GM12892 (cell line): ENCODE measurements around the gene TFPI.
"Not testable (repeated sequence)": the region's sequence is repeated elsewhere in the genome, so short reads cannot be mapped to it uniquely, and the experiment has no call there.

Experiments
- DNase-seq: peaks from one replicate; pipeline ENCODE4 v3.0.0; 2011; ENCODE audit not compliant: insufficient read length
- FAIRE-seq: peaks from 2 replicates; lab custom pipeline; 2011; peaks lifted over from hg19 to GRCh38; lab: Jason Lieb, UNC
- POLR2A ChIP-seq: IDR thresholded peaks from 2 replicates; pipeline ENCODE4 v1.6.1; 2011; ENCODE audit warnings: low read depth, low read length, control low read depth
- POLR2AphosphoS5 ChIP-seq: IDR thresholded peaks from 2 replicates; pipeline ENCODE4 v1.6.1; 2011; ENCODE audit warnings: low read depth, low read length, control low read depth
- TAF1 ChIP-seq: IDR thresholded peaks from 2 replicates; pipeline ENCODE4 v1.6.1; 2011; ENCODE audit warnings: low read depth, mild to moderate bottlenecking, control low read depth, low read length, borderline replicate concordance

TFPI gene

DNA sequence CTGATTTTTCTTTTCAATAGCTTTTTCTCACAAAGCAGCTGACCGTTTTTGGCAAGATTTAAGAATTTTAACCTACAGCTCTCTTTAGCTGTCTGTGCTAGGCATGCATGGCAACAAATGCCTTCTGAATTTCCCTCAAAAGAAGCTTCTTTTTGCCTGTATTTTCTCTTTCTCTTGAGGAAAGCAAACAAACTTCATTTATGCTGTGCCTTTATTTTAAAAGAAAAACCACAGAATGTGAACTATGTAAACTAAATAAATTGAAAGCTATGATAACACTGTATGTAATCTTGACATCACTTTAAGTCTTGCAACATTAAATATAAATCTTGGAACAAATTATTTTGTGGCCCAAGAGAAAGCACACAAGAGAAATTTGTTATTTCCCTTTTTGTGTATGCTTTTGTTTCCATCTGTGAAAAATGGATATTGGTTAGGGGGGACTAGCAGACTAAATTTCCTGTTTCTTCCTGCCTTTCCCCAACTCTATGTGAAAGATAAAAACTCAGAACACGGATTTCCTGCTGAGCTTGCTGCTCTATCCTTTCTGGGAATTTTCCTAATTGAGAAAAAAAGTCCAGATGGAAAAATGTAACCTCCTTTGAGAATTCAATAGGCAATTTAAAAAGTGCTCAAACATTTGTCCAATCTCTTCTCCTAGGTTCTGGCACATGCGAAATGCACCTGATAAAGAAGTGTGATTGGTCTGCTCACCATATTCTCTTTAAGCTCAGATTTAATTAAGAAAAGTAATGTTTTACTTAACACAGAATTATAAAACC lies 20.9 kb upstream of the TFPI start:
- TF ChIP-seq POLR2A: no peak
- TF ChIP-seq POLR2AphosphoS5: no peak
- no peak for TF ChIP-seq TAF1
- DNase-seq: no peak
- no peak for FAIRE-seq

DNA sequence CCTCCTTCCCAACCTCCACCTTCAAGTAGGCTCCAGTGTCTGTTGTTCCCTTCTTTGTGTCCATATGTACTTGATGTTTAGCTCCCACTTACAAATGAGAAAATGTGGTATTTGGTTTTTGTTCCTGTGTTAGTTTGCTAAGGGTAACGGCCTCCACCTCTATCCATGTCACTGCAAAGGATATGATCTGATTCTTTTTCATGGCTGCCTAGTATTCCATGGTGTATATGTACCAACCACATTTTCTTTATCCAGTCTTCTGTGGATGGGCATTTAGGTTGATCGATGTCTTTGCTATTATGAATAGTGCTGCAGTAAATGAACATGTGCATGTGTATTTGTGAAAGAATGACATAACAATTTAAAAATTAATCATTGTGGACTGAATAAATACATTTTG lies 19.5 kb upstream of the TFPI start:
- DNase-seq (no peak), FAIRE-seq (no peak)
- TF ChIP-seq POLR2AphosphoS5 (no peak), POLR2A (no peak), TAF1 (no peak)

- FAIRE-seq, DNase-seq: not testable (repeated sequence)
Measured at GRCh38 chr2:187571996-187572395, 17.8 kb upstream of the TFPI start.

- TF ChIP-seq POLR2A: no peak
- TF ChIP-seq TAF1: no peak
- TF ChIP-seq POLR2AphosphoS5: no peak
- no peak for DNase-seq
- no peak for FAIRE-seq
Measured at GRCh38 chr2:187569571-187569970, 15.3 kb upstream of the TFPI start.

- no peak for FAIRE-seq
- DNase-seq: no peak
- TF ChIP-seq POLR2A (no peak), POLR2AphosphoS5 (no peak), TAF1 (no peak)
Measured at GRCh38 chr2:187569042-187569441, 14.8 kb upstream of the TFPI start.

GRCh38 chr2:187567126-187567525 lies 12.9 kb upstream of the TFPI start:
- FAIRE-seq: no peak

DNA sequence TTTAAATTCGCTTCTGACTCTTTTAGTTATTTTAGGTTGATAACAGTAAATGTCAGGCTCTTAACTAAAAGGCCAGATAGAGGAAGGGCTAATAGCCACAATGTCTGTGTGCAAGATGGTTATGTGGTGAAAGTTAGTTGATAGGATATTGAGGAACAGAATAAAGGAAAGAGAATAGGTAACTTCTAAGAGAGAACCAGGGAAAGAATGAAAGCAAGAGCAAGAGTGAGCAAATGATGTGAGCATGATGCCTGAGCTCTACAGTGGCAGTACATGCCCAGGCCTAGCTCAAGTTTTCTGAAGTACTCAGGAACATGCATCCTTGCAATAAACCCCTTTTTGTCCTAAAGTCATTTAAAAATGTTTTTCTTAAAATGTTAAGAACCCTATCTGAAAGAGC lies 12.5 kb upstream of the TFPI start:
- DNase-seq: no peak
- no peak for FAIRE-seq

More at GRCh38 chr2:187567126-187567525, 12.9 kb upstream of the TFPI start:
- no peak for DNase-seq
- TF ChIP-seq POLR2A (no peak), TAF1 (no peak), POLR2AphosphoS5 (no peak)

DNA sequence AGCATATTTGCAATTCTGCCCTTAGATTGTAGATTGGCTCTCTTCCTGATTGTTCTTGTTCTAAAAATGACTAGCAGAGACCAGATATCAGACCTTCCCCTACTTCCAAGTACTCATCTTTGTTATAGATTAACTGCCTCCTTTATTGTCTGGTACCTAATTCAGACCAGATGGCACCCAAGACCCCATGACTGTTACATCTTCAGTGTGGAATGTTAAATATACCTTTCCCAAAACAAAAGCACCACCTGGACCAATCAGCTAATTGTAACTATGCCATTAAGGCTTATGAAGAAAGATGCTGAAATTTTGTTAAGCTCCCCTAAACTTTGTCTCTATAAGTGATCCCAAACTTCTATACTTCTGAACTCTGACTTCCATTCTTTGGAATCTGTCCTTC lies 12.0 kb upstream of the TFPI start:
- DNase-seq (no peak), FAIRE-seq (no peak)
- TF ChIP-seq TAF1: no peak
- no peak for TF ChIP-seq POLR2A
- TF ChIP-seq POLR2AphosphoS5: no peak

More for the DNA sequence above, 12.5 kb upstream of the TFPI start:
- TF ChIP-seq POLR2A (no peak), POLR2AphosphoS5 (no peak), TAF1 (no peak)

GRCh38 chr2:187565618-187566017 lies 11.4 kb upstream of the TFPI start:
- FAIRE-seq, DNase-seq: not testable (repeated sequence)

GRCh38 chr2:187556493-187556892 lies 2.3 kb upstream of the TFPI start:
- not testable (repeated sequence) for DNase-seq, FAIRE-seq

- no peak for FAIRE-seq
- no peak for DNase-seq
- no peak for TF ChIP-seq TAF1
Measured at GRCh38 chr2:187554704-187555082, 458 bp upstream of the TFPI start.

DNA sequence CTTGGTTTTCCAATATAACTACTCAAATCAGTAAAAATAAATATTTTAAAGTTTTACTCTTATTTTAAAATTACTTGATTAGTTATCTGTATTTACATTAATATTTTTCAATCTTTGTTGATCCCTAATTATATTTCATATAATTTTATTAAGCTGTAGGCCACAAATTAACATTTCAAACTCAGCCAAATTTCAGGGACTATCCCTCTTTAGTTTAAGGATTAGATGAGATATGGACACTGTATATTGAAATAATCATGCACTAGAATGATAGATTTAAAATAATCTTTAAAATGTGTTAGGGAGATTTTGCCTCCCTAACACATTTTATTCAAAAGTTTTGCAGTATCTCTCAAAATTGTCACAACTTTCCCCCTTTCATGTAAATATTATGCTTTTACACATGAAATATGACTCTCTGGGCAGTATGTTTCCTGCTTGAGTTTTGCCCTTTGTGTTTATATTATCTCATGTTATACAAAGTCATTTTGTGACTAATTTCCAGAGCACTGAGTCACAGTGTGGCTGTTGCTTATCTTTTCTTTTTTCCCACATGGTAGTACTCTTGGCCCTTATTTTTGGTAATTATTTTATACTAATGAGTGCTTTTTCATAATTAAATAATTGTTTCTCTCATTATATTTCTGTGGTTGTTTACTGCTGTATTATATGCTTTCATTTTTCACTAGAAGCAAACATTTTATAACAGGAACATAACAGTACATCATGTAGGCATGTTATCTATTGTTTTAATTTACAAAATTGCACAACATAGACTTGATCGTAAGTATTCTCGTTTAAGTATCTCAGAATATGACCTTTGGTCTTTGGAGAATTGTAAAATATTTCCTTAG lies 1.2 kb downstream of the TFPI start:
- no peak for FAIRE-seq
- TF ChIP-seq TAF1 (no peak), POLR2AphosphoS5 (no peak), POLR2A (no peak)
- DNase-seq: no peak
